K562 (cell line): Measurements from ENCODE around the gene VPS18. TPM values are rescaled to one million over a fixed set of nuclear protein-coding genes. Genes with fewer than 3 reads are reported as not detected.

Experiments used
- ATAC-seq: fragments of 200-7000 bp; cut with Tn5 transposase; 3 replicates; pipeline ENCODE4 v1.9.1; 2020; ENCODE audit warnings: moderate library complexity
- BruUV-seq: library from RNA; stranded (reverse); fragments of 400-500 nt; replicated peaks from 2 replicates; lab custom pipeline; 2021; lab: Mats Ljungman, UMichigan
- CTCF ChIA-PET: fragments of 300-600 bp; formaldehyde crosslinking; extraction: SDS; loops from one replicate; lab custom pipeline; 2021; ENCODE audit warnings: low intra/inter-chr PET ratio; lab: Yijun Ruan, JAX
- POLR2A ChIA-PET: fragments of 300-600, 350-650 bp; sonication (Branson Sonifier 250); formaldehyde crosslinking; extraction: SDS; loops from one replicate; lab custom pipeline; 2021; ENCODE audit warnings: antibody characterized with exemption, inconsistent platforms; lab: Yijun Ruan, JAX
- DNase-seq, 4 experiments: peaks; one replicate each; pipeline versions ENCODE4 v3.0.0 to v3.0.0-alpha.2; 2011 to 2018; ENCODE audit warnings: low spot score in 3 of 4, mixed read lengths in 3 of 4; ENCODE audit errors: extremely low read depth in 1 of 4
- FAIRE-seq: peaks from 2 replicates; lab custom pipeline; 2011; peaks lifted over from hg19 to GRCh38; lab: Jason Lieb, UNC
- H2AFZ ChIP-seq: 2 replicates; pipeline ENCODE4 v1.6.0; 2011; ENCODE audit warnings: low read depth, low read length, control low read depth, inconsistent platforms
- H3K27ac ChIP-seq: fragments of 200-600 bp; 3 replicates; pipeline ENCODE4 v1.8.0; 2011; ENCODE audit warnings: low read depth, mild to moderate bottlenecking, control low read depth, inconsistent platforms, low read length, moderate library complexity, mixed read lengths; ENCODE audit errors: extremely low read depth
- H3K27me3 ChIP-seq, 2 experiments: fragments of 300-600 bp in 1 of 2; 2 replicates in 1 of 2; 3 replicates in 1 of 2; pipeline versions ENCODE4 v1.6.0 to v1.8.0; 2011; ENCODE audit warnings: inconsistent platforms in 2 of 2, low read length in 2 of 2, mild to moderate bottlenecking in 1 of 2, mixed read lengths in 1 of 2, moderate library complexity in 1 of 2; ENCODE audit not compliant: control insufficient read depth in 2 of 2, insufficient read depth in 2 of 2
- H3K36me3 ChIP-seq: fragments of 300-600 bp; 3 replicates; pipeline ENCODE4 v1.8.0; 2011; ENCODE audit warnings: mild to moderate bottlenecking, low read length, inconsistent platforms; ENCODE audit not compliant: control insufficient read depth, insufficient read depth
- H3K4me1 ChIP-seq, 2 experiments: fragments of 200-600 bp in 1 of 2; replicated peaks in 1 of 2; 2 replicates in 1 of 2; 3 replicates in 1 of 2; pipeline versions ENCODE4 v1.5.1 to v1.8.0; 2011; ENCODE audit warnings: inconsistent platforms in 2 of 2, low read length in 2 of 2, mild to moderate bottlenecking in 1 of 2, mixed read lengths in 1 of 2, moderate library complexity in 1 of 2; ENCODE audit not compliant: control insufficient read depth in 2 of 2, insufficient read depth in 2 of 2
- H3K4me2 ChIP-seq: 2 replicates; pipeline ENCODE4 v1.6.1; 2011; ENCODE audit warnings: low read length, control low read depth, inconsistent platforms, mixed read lengths; ENCODE audit not compliant: insufficient read depth
- H3K4me3 ChIP-seq: fragments of 200-600 bp; sonication (generic), shearing (Covaris generic); 2 replicates; pipeline ENCODE4 v1.5.1; 2016; ENCODE audit warnings: control low read depth, inconsistent platforms
- H3K79me2 ChIP-seq: fragments of 200-600 bp; 3 replicates; pipeline ENCODE4 v1.8.0; 2011; ENCODE audit warnings: low read length, inconsistent platforms; ENCODE audit not compliant: control insufficient read depth, insufficient read depth
- H3K9ac ChIP-seq, 2 experiments: 2 replicates each; pipeline versions ENCODE4 v1.6.0 to v1.6.1; 2011; ENCODE audit warnings: low read depth in 2 of 2, low read length in 2 of 2, control low read depth in 1 of 2, inconsistent platforms in 1 of 2, mild to moderate bottlenecking in 1 of 2, mixed read lengths in 1 of 2; ENCODE audit not compliant: insufficient read depth in 1 of 2
- H3K9me1 ChIP-seq: one replicate; pipeline ENCODE4 v1.6.0; 2011; ENCODE audit warnings: inconsistent platforms, mild to moderate bottlenecking, low read length, moderate library complexity; ENCODE audit not compliant: control insufficient read depth, insufficient read depth
- H3K9me3 ChIP-seq: replicated peaks from 2 replicates; pipeline ENCODE4 v1.5.1; 2011; ENCODE audit warnings: low read depth, low read length, inconsistent platforms; ENCODE audit not compliant: control insufficient read depth, insufficient read depth
- H4K20me1 ChIP-seq: replicated peaks from 2 replicates; pipeline ENCODE4 v1.6.1; 2011; ENCODE audit warnings: low read length, inconsistent platforms, mixed read lengths; ENCODE audit not compliant: control insufficient read depth, insufficient read depth
- CTCF ChIP-seq, 3 experiments: IDR thresholded peaks in 2 of 3; conservative IDR thresholded peaks in 1 of 3; 2 replicates each; pipeline ENCODE4 v1.5.1; 2011 to 2012; ENCODE audit warnings: low read length in 3 of 3, mild to moderate bottlenecking in 3 of 3, control low read depth in 2 of 3, improper control_type of control experiment in 1 of 3, inconsistent platforms in 1 of 3, low read depth in 1 of 3, mixed read lengths in 1 of 3, moderate library complexity in 1 of 3; ENCODE audit not compliant: insufficient read depth in 2 of 3
- RAD21 ChIP-seq, 2 experiments: fragments of 250-450 bp in 1 of 2; fragments of 450-650 bp in 1 of 2; sonication (Bioruptor Pico) in 1 of 2; formaldehyde crosslinking in 1 of 2; IDR thresholded peaks in 1 of 2; conservative IDR thresholded peaks in 1 of 2; 2 replicates each; pipeline versions ENCODE4 v1.4.0 to v1.8.0; 2020 to 2022; ENCODE audit warnings: mild to moderate bottlenecking in 2 of 2, moderate library complexity in 1 of 2
- RBFOX2 ChIP-seq: fragments of 200-400 bp; formaldehyde crosslinking; IDR thresholded peaks from 2 replicates; pipeline ENCODE4 v1.6.1; 2017; ENCODE audit warnings: low read depth, mild to moderate bottlenecking, low read length, moderate library complexity
- SMC3 ChIP-seq: conservative IDR thresholded peaks from 2 replicates; pipeline ENCODE4 v1.6.1; 2011; ENCODE audit warnings: low read depth, low read length, improper control_type of control experiment; ENCODE audit not compliant: insufficient read depth
- WGBS: fragments of 100-300 bp; shearing (Covaris generic); methylation state at CpG from one replicate; pipeline ENCODE4 v1.1.6; 2016; ENCODE audit warnings: low coverage, mixed read lengths; ENCODE audit not compliant: insufficient coverage; ENCODE audit errors: missing lambda C conversion rate; 5-methylcytosine and 5-hydroxymethylcytosine counted together
- in situ Hi-C: fragments of 300-500 bp; cut with MboI; formaldehyde crosslinking; loops from 4 replicates; pipeline ENCODE4 v1.15.0; 2018; ENCODE audit warnings: inconsistent platforms, mixed read lengths
- intact Hi-C: fragments of 100-400 bp; cut with micrococcal nuclease; formaldehyde crosslinking; loops from 2 replicates; pipeline ENCODE4 v1.14.2; 2022
- polyA plus RNA-seq, 8 experiments: library from polyadenylated mRNA; depleted of rRNA in 4 of 8; stranded (reverse) in 5 of 8; unstranded in 3 of 8; fragments of >200 nt; fragmentation: Nextera tagmentation in 2 of 8; fragmentation: Illumina TruSeq in 1 of 8; extraction: Ambion mirVana in 2 of 8; extraction: Trizol in 1 of 8; gene quantifications; 2 replicates each; pipeline versions ENCODE4 v1.2.1 to v1.2.3, GENCODE V29; 2011 to 2014; ENCODE audit warnings: inconsistent platforms in 1 of 8, missing spikeins in 1 of 8
- total RNA-seq, 7 experiments: library from RNA; depleted of rRNA in 6 of 7; stranded (reverse); fragments of >200 nt in 6 of 7; fragmentation: Illumina TruSeq in 2 of 7; extraction: Trizol in 2 of 7; gene quantifications; 2 replicates each; pipeline versions ENCODE4 v1.2.1 to v1.2.3, GENCODE V29; 2011 to 2021; ENCODE audit warnings: low replicate concordance in 1 of 7
- TF ChIP-seq, protein P1 (sequence below), 2 experiments: fragments of 450-650 bp; formaldehyde crosslinking in 1 of 2; IDR thresholded peaks; 2 replicates each; pipeline versions ENCODE4 v1.4.0 to v1.6.1; 2014 to 2020; ENCODE audit warnings: mild to moderate bottlenecking in 2 of 2, borderline replicate concordance in 1 of 2, low read depth in 1 of 2

VPS18 gene
- total and polyA plus RNA-seq, 9 of the 15 experiments (the other 6 are each of a cell fraction or from before 2014, with no cell fraction given), result 0.73 to 19.9 (median 8.5) TPM

- H2AFZ ChIP-seq, result peak overlapping the region; percentile 46
- H3K9me3 ChIP-seq, result no peaks in the 10 kb centered on the region
- ChIA-PET CTCF (interaction anchor here (0.6 to 1.5 kb wide), 3 partner anchors 104 to 269 kb away, joined by 3 to 8 read pairs (median 3); no protein-coding TSS in a partner anchor), POLR2A (interaction anchor here (0.6 kb wide), 1 partner anchor 972 kb away, joined by 3 read pairs; no protein-coding TSS in a partner anchor)
- TF ChIP-seq RBFOX2 (no peak), SMC3 (peak; percentile 21; the same call in 1 of the 2 replicates), CTCF (IDR thresholded peaks at IDR 0.05 in 2 of 3, conservative IDR thresholded peaks at IDR 0.05 in 1 of 3; ENCODE audit: insufficient read depth in 2 of 3, low read depth in 1 of 3, low read length in 3 of 3) (peak; percentile 61 to 91 (median 67)), RAD21 (CRISPR knock-in tag; conservative IDR thresholded peaks at IDR 0.05 in 1 of 2, IDR thresholded peaks at IDR 0.05 in 1 of 2) (peak; percentile 23 to 66)
- TF ChIP-seq, protein P1, sequence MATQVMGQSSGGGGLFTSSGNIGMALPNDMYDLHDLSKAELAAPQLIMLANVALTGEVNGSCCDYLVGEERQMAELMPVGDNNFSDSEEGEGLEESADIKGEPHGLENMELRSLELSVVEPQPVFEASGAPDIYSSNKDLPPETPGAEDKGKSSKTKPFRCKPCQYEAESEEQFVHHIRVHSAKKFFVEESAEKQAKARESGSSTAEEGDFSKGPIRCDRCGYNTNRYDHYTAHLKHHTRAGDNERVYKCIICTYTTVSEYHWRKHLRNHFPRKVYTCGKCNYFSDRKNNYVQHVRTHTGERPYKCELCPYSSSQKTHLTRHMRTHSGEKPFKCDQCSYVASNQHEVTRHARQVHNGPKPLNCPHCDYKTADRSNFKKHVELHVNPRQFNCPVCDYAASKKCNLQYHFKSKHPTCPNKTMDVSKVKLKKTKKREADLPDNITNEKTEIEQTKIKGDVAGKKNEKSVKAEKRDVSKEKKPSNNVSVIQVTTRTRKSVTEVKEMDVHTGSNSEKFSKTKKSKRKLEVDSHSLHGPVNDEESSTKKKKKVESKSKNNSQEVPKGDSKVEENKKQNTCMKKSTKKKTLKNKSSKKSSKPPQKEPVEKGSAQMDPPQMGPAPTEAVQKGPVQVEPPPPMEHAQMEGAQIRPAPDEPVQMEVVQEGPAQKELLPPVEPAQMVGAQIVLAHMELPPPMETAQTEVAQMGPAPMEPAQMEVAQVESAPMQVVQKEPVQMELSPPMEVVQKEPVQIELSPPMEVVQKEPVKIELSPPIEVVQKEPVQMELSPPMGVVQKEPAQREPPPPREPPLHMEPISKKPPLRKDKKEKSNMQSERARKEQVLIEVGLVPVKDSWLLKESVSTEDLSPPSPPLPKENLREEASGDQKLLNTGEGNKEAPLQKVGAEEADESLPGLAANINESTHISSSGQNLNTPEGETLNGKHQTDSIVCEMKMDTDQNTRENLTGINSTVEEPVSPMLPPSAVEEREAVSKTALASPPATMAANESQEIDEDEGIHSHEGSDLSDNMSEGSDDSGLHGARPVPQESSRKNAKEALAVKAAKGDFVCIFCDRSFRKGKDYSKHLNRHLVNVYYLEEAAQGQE (IDR thresholded peaks at IDR 0.05; ENCODE audit: borderline replicate concordance), result peak; percentile 61; the same call in 1 of the 2 replicates
- TF ChIP-seq, protein P1 (CRISPR knock-in tag; IDR thresholded peaks at IDR 0.05; ENCODE audit: low read depth), result no peak
- H3K9me1 ChIP-seq, result no peaks in the 10 kb centered on the region
- in situ Hi-C loops, result no loop called here
- peak in 1 of 4 experiments; percentile 45 for DNase-seq
- no peak overlapping the region for H3K4me2 ChIP-seq
- ATAC-seq, result peak; percentile 56; the same call in 2 of the 3 replicates
- no peaks in the 10 kb centered on the region for H4K20me1 ChIP-seq
- H3K4me1 ChIP-seq, result peaks cover 0 to 33% of the 10 kb centered on the region in 2 experiments; a peak in 3 of 5 replicates
- 30% methylated on average over 5 of the region's 8 CpGs for WGBS
- no peaks in the 10 kb centered on the region for H3K27me3 ChIP-seq
- no peaks in the 10 kb centered on the region for H3K79me2 ChIP-seq
- no peak overlapping the region; a peak in 1 of 4 replicates for H3K9ac ChIP-seq
- FAIRE-seq, result peak; percentile 51
- H3K27ac ChIP-seq, result no peak overlapping the region
- H3K36me3 ChIP-seq, result no peaks in the 10 kb centered on the region
- no TSS peak for BruUV-seq
- intact Hi-C loops, result loop anchor here (2.0 kb wide), 1 partner anchor 108 kb away; no protein-coding TSS in a partner anchor
- H3K4me3 ChIP-seq, result no peak overlapping the region
Observed at GRCh38 chr15:40914486-40914885, 20.2 kb downstream of the VPS18 start.
